GM12875 (cell line): ENCODE measurements around the gene GRID1.

Experiments
- H3K4me3 ChIP-seq: one replicate; pipeline ENCODE4 v1.5.1; 2011; ENCODE audit warnings: low read depth, low read length, control low read depth
- TF ChIP-seq, protein P1 (sequence below): IDR thresholded peaks from 2 replicates; pipeline ENCODE4 v1.5.1; 2011; ENCODE audit warnings: low read depth, mild to moderate bottlenecking, control low read depth, inconsistent platforms, low read length, moderate library complexity, borderline replicate concordance; ENCODE audit not compliant: insufficient read depth

GRID1 gene

DNA sequence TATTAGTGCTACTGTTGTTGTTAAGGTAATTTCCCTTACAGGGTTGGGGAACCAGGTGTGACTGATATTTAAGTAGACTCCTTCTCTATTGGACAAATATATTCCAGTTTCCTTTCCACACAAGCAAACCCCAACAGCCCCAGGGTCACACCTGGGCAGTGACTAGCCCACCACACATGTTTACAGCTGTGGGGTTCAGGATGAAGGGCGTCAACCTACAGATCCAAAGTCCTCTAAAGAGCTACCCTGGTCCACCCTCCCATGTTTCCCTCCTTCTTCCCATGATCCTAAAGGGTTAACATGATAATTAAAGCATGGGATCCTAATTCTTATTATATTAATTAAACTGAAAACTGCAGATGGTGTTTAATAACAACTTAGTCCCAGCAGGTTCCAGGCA, 701.5 kb downstream of the GRID1 start:
- no peak overlapping the region for H3K4me3 ChIP-seq
- TF ChIP-seq, protein P1, sequence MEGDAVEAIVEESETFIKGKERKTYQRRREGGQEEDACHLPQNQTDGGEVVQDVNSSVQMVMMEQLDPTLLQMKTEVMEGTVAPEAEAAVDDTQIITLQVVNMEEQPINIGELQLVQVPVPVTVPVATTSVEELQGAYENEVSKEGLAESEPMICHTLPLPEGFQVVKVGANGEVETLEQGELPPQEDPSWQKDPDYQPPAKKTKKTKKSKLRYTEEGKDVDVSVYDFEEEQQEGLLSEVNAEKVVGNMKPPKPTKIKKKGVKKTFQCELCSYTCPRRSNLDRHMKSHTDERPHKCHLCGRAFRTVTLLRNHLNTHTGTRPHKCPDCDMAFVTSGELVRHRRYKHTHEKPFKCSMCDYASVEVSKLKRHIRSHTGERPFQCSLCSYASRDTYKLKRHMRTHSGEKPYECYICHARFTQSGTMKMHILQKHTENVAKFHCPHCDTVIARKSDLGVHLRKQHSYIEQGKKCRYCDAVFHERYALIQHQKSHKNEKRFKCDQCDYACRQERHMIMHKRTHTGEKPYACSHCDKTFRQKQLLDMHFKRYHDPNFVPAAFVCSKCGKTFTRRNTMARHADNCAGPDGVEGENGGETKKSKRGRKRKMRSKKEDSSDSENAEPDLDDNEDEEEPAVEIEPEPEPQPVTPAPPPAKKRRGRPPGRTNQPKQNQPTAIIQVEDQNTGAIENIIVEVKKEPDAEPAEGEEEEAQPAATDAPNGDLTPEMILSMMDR: no peak

DNA sequence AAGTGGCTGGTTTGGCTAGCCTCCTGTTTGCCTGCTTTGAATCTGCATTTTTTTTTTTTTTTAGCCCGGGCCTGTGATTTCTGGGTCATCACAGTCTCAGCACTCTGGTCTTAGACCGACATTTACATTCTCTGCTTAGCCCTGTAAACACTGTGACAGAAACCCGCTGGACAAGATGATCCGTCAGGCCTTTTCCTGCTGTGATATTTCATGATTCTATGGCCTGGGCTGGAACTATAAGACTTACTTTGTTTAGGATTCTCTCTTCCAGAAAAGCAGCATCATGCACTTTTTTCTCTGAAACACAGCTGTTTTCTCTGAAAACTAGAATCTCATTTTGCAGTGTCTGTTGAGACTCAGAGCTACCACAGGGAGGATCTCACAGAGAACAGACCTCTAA, 705.5 kb downstream of the GRID1 start:
- no peak overlapping the region for H3K4me3 ChIP-seq
- TF ChIP-seq, protein P1: no peak

DNA sequence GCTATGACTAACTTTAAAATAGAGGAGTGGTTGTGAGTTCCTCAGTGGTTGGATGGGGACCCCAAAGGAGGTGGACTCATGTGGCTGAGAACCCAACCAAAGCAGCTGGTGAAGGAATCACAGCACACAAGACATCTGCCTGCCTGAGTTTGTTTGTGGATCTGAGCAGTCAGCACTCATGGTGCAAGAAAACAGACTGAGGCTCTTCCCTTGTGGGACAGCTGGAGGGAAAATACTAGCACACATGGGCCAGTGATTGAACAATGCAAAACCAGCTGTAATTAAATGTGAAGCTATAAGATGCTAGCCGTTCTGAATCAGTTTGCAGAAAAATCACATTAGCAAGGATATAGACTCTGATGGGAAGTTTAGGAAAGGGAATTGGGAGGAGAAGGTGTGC, 707.3 kb downstream of the GRID1 start:
- H3K4me3 ChIP-seq: no peak overlapping the region
- TF ChIP-seq, protein P1: no peak

- no peak overlapping the region for H3K4me3 ChIP-seq
- TF ChIP-seq, protein P1: no peak
Measured at GRCh38 chr10:85658518-85658917, 708.1 kb downstream of the GRID1 start.

DNA sequence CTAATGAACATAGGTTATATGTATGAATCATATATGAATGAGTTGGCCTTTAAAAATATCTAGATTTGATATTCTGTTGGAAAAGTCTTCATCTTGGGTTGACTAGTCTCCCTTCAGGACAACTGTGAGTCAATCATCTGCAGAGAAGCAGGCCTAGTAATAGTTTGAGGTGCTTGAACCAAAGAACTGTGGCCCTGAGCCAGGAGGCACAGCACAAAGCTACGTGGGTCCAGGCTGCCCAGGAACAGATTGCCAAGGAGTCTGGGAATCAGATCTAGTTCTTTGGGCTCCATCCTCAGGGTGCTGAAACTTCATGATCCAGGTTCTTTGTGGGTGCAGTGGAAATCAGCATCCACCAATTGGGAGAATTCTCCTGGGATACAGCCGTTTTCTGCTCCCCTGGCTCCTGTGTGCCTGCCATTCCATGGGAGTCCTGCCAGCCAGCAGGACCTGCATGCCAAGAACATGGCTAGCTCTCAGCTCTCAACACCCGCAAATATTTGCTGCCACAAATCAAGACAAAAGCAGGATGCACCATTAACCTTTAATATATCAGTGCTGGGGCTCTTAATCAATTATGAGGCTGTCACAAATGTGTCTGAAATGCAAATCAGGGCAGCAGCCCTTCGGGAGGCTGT, 709.0 kb downstream of the GRID1 start:
- no peak overlapping the region for H3K4me3 ChIP-seq
- TF ChIP-seq, protein P1: no peak

DNA sequence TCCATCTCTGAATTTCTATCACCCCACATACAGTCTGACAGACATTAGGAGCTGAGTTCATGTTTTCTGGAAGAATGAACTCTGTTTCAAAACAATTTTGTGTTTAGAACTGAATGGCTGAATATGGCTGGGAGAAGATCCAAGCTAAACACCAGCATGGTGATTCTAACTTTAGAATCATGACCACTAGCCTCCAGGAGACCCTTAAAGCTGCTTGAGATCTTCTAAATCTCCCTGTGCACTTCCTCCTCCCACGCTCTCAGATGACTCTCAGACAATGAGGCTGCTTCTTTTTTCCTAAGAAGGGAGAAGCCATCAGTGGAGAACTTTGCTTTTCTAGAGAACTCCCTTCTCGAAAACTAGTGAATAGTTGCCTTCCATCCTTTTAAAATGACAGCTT, 711.2 kb downstream of the GRID1 start:
- TF ChIP-seq, protein P1: no peak
- no peak overlapping the region for H3K4me3 ChIP-seq

DNA sequence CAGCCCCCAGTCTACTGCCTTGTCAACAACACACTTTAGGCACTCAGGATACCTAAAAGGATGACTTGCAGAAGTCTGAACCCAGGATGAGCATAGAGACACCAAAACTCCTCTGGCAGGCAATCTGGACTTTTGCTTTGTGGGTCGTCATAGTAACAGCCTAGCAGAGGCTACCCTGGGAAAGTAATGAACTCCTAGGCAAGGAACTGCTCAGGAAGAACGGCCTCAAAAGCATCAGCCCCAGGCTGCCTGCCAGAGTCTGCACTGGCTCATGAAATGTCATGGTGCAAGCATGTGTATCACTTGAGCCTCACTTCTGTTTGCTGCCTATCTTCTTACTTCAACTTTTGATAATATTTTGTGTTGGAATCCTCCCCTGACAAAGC, 715.1 kb downstream of the GRID1 start:
- TF ChIP-seq, protein P1: no peak
- H3K4me3 ChIP-seq: no peak overlapping the region
